HCT116 (cell line): ENCODE results near the gene XYLT2. TPM values are rescaled to one million over a fixed set of nuclear protein-coding genes. Genes with fewer than 3 reads are reported as not detected.

Experiments used
- ATAC-seq: fragments of 200-7000 bp; cut with Tn5 transposase; 2 replicates; pipeline ENCODE4 v1.9.1; 2020; ENCODE audit warnings: mild to moderate bottlenecking, moderate library complexity
- BruUV-seq: library from RNA; stranded (reverse); fragments of 400-500 nt; replicated peaks from 2 replicates; lab custom pipeline; 2021; lab: Mats Ljungman, UMichigan
- CTCF ChIA-PET: fragments of 300-600 bp; sonication (Branson Sonifier 250); formaldehyde crosslinking; loops from one replicate; lab custom pipeline; 2021; ENCODE audit warnings: antibody characterized with exemption; lab: Charles Lee
- POLR2A ChIA-PET: fragments of 300-600, 350-600 bp; sonication (Branson Sonifier 250); formaldehyde crosslinking; loops from one replicate; lab custom pipeline; 2021; ENCODE audit warnings: antibody characterized with exemption; lab: Charles Lee
- RAD21 ChIA-PET, 2 experiments: fragments of 300-600 bp; sonication (Branson Sonifier 250); formaldehyde crosslinking; loops; one replicate each; lab custom pipeline; 2023; ENCODE audit warnings: low total read pairs in 2 of 2; ENCODE audit not compliant: uncharacterized antibody in 2 of 2, unreplicated experiment in 2 of 2, low non-redundant PET in 1 of 2; lab: Charles Lee
- DNase-seq: peaks from one replicate; pipeline ENCODE4 v3.0.0-alpha.2; 2010; ENCODE audit warnings: low read depth, low spot score
- H2AFZ ChIP-seq: fragments of 200-600 bp; shearing (Covaris generic), sonication (generic); 2 replicates; pipeline ENCODE4 v1.6.1; 2017; ENCODE audit warnings: low read depth, mixed run types, mixed read lengths, antibody characterized with exemption, low read length; ENCODE audit not compliant: poor library complexity, severe bottlenecking
- H3K27ac ChIP-seq: 2 replicates; pipeline ENCODE4 v1.5.1; 2012; ENCODE audit warnings: low read depth, low read length
- H3K27me3 ChIP-seq: fragments of 200-600 bp; sonication (generic); 2 replicates; pipeline ENCODE4 v1.6.1; 2016; ENCODE audit warnings: mixed run types, low read length, mixed read lengths; ENCODE audit not compliant: insufficient read depth
- H3K36me3 ChIP-seq, 2 experiments: fragments of 200-500 bp in 1 of 2; fragments of 200-600 bp in 1 of 2; sonication (Bioruptor generic) in 1 of 2; sonication (generic) in 1 of 2; 2 replicates each; pipeline versions ENCODE4 v1.5.1 to v1.6.1; 2014 to 2016; ENCODE audit warnings: low read length in 2 of 2, inconsistent platforms in 1 of 2, mixed read lengths in 1 of 2, mixed run types in 1 of 2; ENCODE audit not compliant: insufficient read depth in 2 of 2, control insufficient read depth in 1 of 2
- H3K4me1 ChIP-seq, 2 experiments: fragments of 200-600 bp in 1 of 2; sonication (generic) in 1 of 2; 2 replicates each; pipeline versions ENCODE4 v1.5.1 to v1.6.1; 2012 to 2017; ENCODE audit warnings: low read length in 2 of 2, inconsistent platforms in 1 of 2, mild to moderate bottlenecking in 1 of 2, mixed read lengths in 1 of 2, mixed run types in 1 of 2, moderate library complexity in 1 of 2; ENCODE audit not compliant: insufficient read depth in 2 of 2, control insufficient read depth in 1 of 2
- H3K4me2 ChIP-seq: fragments of 200-600 bp; sonication (generic); 2 replicates; pipeline ENCODE4 v1.6.1; 2017; ENCODE audit warnings: mixed run types, low read length, mixed read lengths
- H3K4me3 ChIP-seq, 2 experiments: fragments of 200-600 bp in 1 of 2; sonication (generic) in 1 of 2; replicated peaks in 1 of 2; 2 replicates each; pipeline ENCODE4 v1.5.1; 2011 to 2016; ENCODE audit warnings: low read length in 2 of 2, control low read depth in 1 of 2, low read depth in 1 of 2, mild to moderate bottlenecking in 1 of 2, mixed read lengths in 1 of 2, mixed run types in 1 of 2
- H3K79me2 ChIP-seq: fragments of 200-600 bp; sonication (generic); 2 replicates; pipeline ENCODE4 v1.6.1; 2017; ENCODE audit warnings: mild to moderate bottlenecking, mixed run types, low read length, moderate library complexity, mixed read lengths; ENCODE audit not compliant: insufficient read depth
- H3K9ac ChIP-seq: fragments of 200-600 bp; sonication (generic); 2 replicates; pipeline ENCODE4 v1.6.1; 2016; ENCODE audit warnings: low read length, mixed read lengths
- H3K9me2 ChIP-seq: fragments of 200-600 bp; sonication (generic), shearing (Covaris generic); 2 replicates; pipeline ENCODE4 v1.6.1; 2017; ENCODE audit warnings: mixed run types, mild to moderate bottlenecking, moderate library complexity; ENCODE audit not compliant: insufficient read depth
- H3K9me3 ChIP-seq, 2 experiments: fragments of 200-500 bp in 1 of 2; fragments of 200-600 bp in 1 of 2; sonication (Bioruptor generic) in 1 of 2; sonication (generic) in 1 of 2; 2 replicates each; pipeline ENCODE4 v1.6.1; 2014 to 2017; ENCODE audit warnings: low read length in 2 of 2, mixed read lengths in 2 of 2, inconsistent platforms in 1 of 2, low read depth in 1 of 2, mild to moderate bottlenecking in 1 of 2, mixed run types in 1 of 2, moderate library complexity in 1 of 2; ENCODE audit not compliant: control insufficient read depth in 1 of 2, insufficient read depth in 1 of 2
- H4K20me1 ChIP-seq: fragments of 200-600 bp; sonication (generic), shearing (Covaris generic); 2 replicates; pipeline ENCODE4 v1.6.1; 2017; ENCODE audit warnings: mixed run types, mild to moderate bottlenecking, moderate library complexity; ENCODE audit not compliant: insufficient read depth
- ATF3 ChIP-seq: IDR thresholded peaks from 2 replicates; pipeline ENCODE4 v1.6.1; 2012
- CBX3 ChIP-seq: IDR thresholded peaks from 2 replicates; pipeline ENCODE4 v1.6.1; 2012; ENCODE audit warnings: low read depth
- CEBPB ChIP-seq: IDR thresholded peaks from 2 replicates; pipeline ENCODE4 v1.6.1; 2012; ENCODE audit warnings: low read depth
- EGR1 ChIP-seq: IDR thresholded peaks from 2 replicates; pipeline ENCODE4 v1.6.1; 2012; ENCODE audit warnings: low read depth
- ELF1 ChIP-seq: IDR thresholded peaks from 2 replicates; pipeline ENCODE4 v1.6.1; 2012; ENCODE audit warnings: low read depth, borderline replicate concordance
- FOSL1 ChIP-seq: IDR thresholded peaks from 2 replicates; pipeline ENCODE4 v1.6.1; 2012; ENCODE audit warnings: low read depth
- POLR2AphosphoS5 ChIP-seq: IDR thresholded peaks from 2 replicates; pipeline ENCODE4 v1.6.1; 2011; ENCODE audit warnings: mild to moderate bottlenecking, low read depth, low read length, moderate library complexity
- RAD21 ChIP-seq: IDR thresholded peaks from 2 replicates; pipeline ENCODE4 v1.6.1; 2012; ENCODE audit warnings: low read depth, mild to moderate bottlenecking
- TCF7L2 ChIP-seq: IDR thresholded peaks from 2 replicates; pipeline ENCODE4 v1.7.0; 2011; ENCODE audit warnings: borderline replicate concordance, inconsistent platforms; ENCODE audit not compliant: insufficient read depth, insufficient read length; ENCODE audit errors: extremely low read depth
- ZBTB33 ChIP-seq: IDR thresholded peaks from 2 replicates; pipeline ENCODE4 v1.6.1; 2011; ENCODE audit warnings: mild to moderate bottlenecking, low read length, moderate library complexity; ENCODE audit not compliant: insufficient replicate concordance; ENCODE audit errors: extremely low read depth
- intact Hi-C: fragments of 100-400 bp; cut with micrococcal nuclease; formaldehyde crosslinking; loops from 2 replicates; pipeline ENCODE4 v1.10.0; 2022
- total RNA-seq: library from RNA; stranded (reverse); gene quantifications from one replicate; pipeline ENCODE4 v1.2.1, GENCODE V29; 2021; ENCODE audit not compliant: unreplicated experiment

Gene XYLT2
- total RNA-seq, 1 experiment from 2014 or later: 37.5 TPM

- Histone ChIP-seq H4K20me1 (no peaks in the 10 kb centered on the region), H3K4me2 (no peak overlapping the region), H3K27me3 (no peaks in the 10 kb centered on the region), H3K36me3 (peaks cover 66 to 90% of the 10 kb centered on the region in 2 experiments), H3K27ac (no peak overlapping the region), H3K9me3 (no peaks in the 10 kb centered on the region), H3K9ac (no peak overlapping the region), H3K79me2 (peaks cover 36% of the 10 kb centered on the region), H2AFZ (no peak overlapping the region), H3K4me3 (no peak overlapping the region), H3K4me1 (no peaks in the 10 kb centered on the region), H3K9me2 (no peaks in the 10 kb centered on the region)
- DNase-seq: no peak
- no peak for TF ChIP-seq CEBPB
- TF ChIP-seq ZBTB33: no peak
- no peak for TF ChIP-seq POLR2AphosphoS5
- TF ChIP-seq EGR1: no peak
- no peak for TF ChIP-seq ELF1
- TF ChIP-seq CBX3: no peak
- TF ChIP-seq ATF3: no peak
- TF ChIP-seq RAD21: no peak
- no peak for TF ChIP-seq TCF7L2
- TF ChIP-seq FOSL1: no peak
- no TSS peak for BruUV-seq
- ChIA-PET RAD21 (no interaction called here), POLR2A (interaction anchor here (1.4 to 1.5 kb wide), 2 partner anchors 13 to 21 kb away, joined by 3 read pairs; no protein-coding TSS in a partner anchor), CTCF (no interaction called here)
- no peak for ATAC-seq
- intact Hi-C loops: no loop called here
Observed at GRCh38 chr17:50382931-50383330, 37.0 kb downstream of the XYLT2 start.
